ENCODE results near the gene PNPLA6. TPM values are rescaled to one million over a fixed set of nuclear protein-coding genes. Genes with fewer than 3 reads are reported as not detected.

PNPLA6 gene
- total and polyA plus RNA-seq, 2 of the 13 experiments (the other 11 are each of a cell fraction or from before 2014, with no cell fraction given): 24.9 to 28.2 TPM

DNA sequence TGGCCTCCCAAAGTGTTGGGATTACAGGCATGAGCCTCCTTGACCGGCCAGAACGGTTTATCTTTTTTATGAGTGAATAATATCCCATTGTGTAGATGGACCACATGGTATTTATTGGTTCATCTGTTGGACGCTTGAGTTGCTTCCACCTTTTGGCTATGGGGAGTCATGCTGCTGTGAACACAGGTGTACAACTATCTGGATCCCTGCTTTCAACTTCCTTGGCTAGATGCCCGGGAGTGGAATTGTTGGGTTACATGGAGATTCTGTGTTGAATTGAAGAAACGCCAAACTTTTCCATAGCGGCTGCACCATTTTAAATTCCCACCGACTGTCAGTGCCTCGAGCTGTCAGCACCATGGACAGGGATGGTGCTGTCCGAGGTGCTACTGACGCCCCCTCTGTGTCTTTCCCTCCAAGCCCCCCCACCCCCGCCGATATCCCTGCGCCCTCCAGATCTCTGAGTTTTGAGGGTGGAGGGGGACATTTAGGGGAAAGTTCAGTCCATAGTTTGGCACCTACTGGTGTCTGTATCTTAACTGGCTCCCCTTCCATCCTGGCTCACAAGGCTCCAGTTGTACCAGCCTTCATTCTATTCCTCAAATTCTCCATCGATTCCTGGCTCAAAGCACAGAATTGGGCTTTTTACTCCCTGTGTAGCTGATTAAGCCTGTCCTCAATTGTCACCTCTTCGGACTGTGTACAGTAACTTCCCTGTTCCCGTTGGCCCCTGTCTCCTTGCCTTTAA lies 27.3 kb downstream of the PNPLA6 start (continued):
- TF ChIP-seq NRL (CRISPR knock-in tag; IDR thresholded peaks at IDR 0.05; ENCODE audit: borderline replicate concordance) (peak; percentile 91; the same call in 1 of the 2 replicates), TEAD2 (CRISPR knock-in tag; IDR thresholded peaks at IDR 0.05) (peak; percentile 99), PRMT3 (CRISPR knock-in tag; IDR thresholded peaks at IDR 0.05; ENCODE audit: borderline replicate concordance, low read depth) (no peak), NFKB2 (CRISPR knock-in tag; IDR thresholded peaks at IDR 0.05; ENCODE audit: borderline replicate concordance) (peak; percentile 99), DNMT1 (CRISPR knock-in tag; IDR thresholded peaks at IDR 0.05) (no peak), MATR3 (CRISPR knock-in tag; IDR thresholded peaks at IDR 0.05) (no peak), NR2F1 (CRISPR knock-in tag; IDR thresholded peaks at IDR 0.05) (peak in 1 of 2 experiments; percentile 61; a peak in 1 of 4 replicates), CSRNP2 (CRISPR knock-in tag; conservative IDR thresholded peaks at IDR 0.05; ENCODE audit: low read depth) (peak; percentile 76; the same call in 1 of the 2 replicates), ZNF597 (CRISPR knock-in tag; IDR thresholded peaks at IDR 0.05) (no peak), ZNF12 (CRISPR knock-in tag; IDR thresholded peaks at IDR 0.05) (peak; percentile 97), ZNF329 (CRISPR knock-in tag; IDR thresholded peaks at IDR 0.05; ENCODE audit: low read depth) (peak; percentile 82; the same call in 1 of the 2 replicates), BORCS8-MEF2B (CRISPR knock-in tag; IDR thresholded peaks at IDR 0.05) (peak; percentile 92), SOX6 (IDR thresholded peaks at IDR 0.05) (no peak), SOX6 (CRISPR knock-in tag; IDR thresholded peaks at IDR 0.05) (no peak), ZNF781 (CRISPR knock-in tag; IDR thresholded peaks at IDR 0.05; ENCODE audit: borderline replicate concordance, not compliant biosample characterization) (peak; percentile 99), TCF12 (IDR thresholded peaks at IDR 0.05) (no peak), TCF12 (CRISPR knock-in tag; IDR thresholded peaks at IDR 0.05) (peak; percentile 53; the same call in 1 of the 2 replicates), CREB1 (IDR thresholded peaks at IDR 0.05) (no peak), CREB1 (CRISPR knock-in tag; IDR thresholded peaks at IDR 0.05) (no peak), ERF (CRISPR knock-in tag; IDR thresholded peaks at IDR 0.05) (peak; percentile 99), ZNF605 (CRISPR knock-in tag; IDR thresholded peaks at IDR 0.05) (peak; percentile 98), NR3C1 (CRISPR knock-in tag; IDR thresholded peaks at IDR 0.05) (no peak), SNRNP70 (IDR thresholded peaks at IDR 0.05; ENCODE audit: low read depth, low read length) (no peak), PHB2 (IDR thresholded peaks at IDR 0.05; ENCODE audit: partially characterized antibody) (no peak)
- TF ChIP-seq, protein P1, sequence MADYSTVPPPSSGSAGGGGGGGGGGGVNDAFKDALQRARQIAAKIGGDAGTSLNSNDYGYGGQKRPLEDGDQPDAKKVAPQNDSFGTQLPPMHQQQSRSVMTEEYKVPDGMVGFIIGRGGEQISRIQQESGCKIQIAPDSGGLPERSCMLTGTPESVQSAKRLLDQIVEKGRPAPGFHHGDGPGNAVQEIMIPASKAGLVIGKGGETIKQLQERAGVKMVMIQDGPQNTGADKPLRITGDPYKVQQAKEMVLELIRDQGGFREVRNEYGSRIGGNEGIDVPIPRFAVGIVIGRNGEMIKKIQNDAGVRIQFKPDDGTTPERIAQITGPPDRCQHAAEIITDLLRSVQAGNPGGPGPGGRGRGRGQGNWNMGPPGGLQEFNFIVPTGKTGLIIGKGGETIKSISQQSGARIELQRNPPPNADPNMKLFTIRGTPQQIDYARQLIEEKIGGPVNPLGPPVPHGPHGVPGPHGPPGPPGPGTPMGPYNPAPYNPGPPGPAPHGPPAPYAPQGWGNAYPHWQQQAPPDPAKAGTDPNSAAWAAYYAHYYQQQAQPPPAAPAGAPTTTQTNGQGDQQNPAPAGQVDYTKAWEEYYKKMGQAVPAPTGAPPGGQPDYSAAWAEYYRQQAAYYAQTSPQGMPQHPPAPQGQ (CRISPR knock-in tag; IDR thresholded peaks at IDR 0.05; ENCODE audit: borderline replicate concordance): no peak
- TF ChIP-seq, protein P2, sequence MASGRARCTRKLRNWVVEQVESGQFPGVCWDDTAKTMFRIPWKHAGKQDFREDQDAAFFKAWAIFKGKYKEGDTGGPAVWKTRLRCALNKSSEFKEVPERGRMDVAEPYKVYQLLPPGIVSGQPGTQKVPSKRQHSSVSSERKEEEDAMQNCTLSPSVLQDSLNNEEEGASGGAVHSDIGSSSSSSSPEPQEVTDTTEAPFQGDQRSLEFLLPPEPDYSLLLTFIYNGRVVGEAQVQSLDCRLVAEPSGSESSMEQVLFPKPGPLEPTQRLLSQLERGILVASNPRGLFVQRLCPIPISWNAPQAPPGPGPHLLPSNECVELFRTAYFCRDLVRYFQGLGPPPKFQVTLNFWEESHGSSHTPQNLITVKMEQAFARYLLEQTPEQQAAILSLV (CRISPR knock-in tag; IDR thresholded peaks at IDR 0.05; ENCODE audit: borderline replicate concordance): peak; percentile 97

Data from HepG2 (cell line).